PC-9 (cell line): ENCODE results near the gene PLS3.

Source experiments
- EZH2 ChIP-seq: fragments of 200-600 bp; sonication (generic); IDR thresholded peaks from 2 replicates; pipeline ENCODE4 v1.8.0; 2017; ENCODE audit warnings: antibody characterized with exemption, low read depth
- TF ChIP-seq, protein P1 (sequence below): fragments of 200-600 bp; sonication (generic); conservative IDR thresholded peaks from 2 replicates; pipeline ENCODE4 v1.6.1; 2017; ENCODE audit warnings: mixed run types, antibody characterized with exemption, mild to moderate bottlenecking, moderate library complexity

DNA sequence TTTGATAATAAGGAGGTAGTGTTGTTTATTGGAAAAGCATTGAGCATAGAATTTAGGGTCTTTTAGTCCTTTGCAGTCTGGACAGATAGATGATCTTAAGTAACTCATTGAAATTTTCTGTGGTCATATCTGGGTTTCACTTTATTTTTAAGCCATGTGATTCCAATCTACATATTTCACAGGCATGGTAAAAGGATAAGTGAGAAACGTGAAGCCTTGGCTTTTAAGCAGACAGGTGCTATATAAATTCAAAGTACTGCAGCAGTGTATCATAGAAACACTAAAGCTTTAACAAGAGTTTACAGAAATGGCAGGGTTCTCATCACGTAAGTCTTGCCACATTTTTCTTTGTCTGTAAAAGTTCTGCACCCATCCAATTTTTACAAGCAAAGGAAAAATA lies 4.9 kb downstream of the PLS3 start:
- TF ChIP-seq, protein P1, sequence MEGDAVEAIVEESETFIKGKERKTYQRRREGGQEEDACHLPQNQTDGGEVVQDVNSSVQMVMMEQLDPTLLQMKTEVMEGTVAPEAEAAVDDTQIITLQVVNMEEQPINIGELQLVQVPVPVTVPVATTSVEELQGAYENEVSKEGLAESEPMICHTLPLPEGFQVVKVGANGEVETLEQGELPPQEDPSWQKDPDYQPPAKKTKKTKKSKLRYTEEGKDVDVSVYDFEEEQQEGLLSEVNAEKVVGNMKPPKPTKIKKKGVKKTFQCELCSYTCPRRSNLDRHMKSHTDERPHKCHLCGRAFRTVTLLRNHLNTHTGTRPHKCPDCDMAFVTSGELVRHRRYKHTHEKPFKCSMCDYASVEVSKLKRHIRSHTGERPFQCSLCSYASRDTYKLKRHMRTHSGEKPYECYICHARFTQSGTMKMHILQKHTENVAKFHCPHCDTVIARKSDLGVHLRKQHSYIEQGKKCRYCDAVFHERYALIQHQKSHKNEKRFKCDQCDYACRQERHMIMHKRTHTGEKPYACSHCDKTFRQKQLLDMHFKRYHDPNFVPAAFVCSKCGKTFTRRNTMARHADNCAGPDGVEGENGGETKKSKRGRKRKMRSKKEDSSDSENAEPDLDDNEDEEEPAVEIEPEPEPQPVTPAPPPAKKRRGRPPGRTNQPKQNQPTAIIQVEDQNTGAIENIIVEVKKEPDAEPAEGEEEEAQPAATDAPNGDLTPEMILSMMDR, result no peak
- no peak for TF ChIP-seq EZH2
